NCI-H2196 treated with DMSO at 0.1 percent for 48 hours (cell line): ENCODE results near the gene FGFBP1.

ENCODE experiments used
- DNase-seq: peaks from one replicate; lab custom pipeline; 2025; ENCODE audit not compliant: unreplicated experiment; lab: John Stamatoyannopoulos, UW

The FGFBP1 gene

GRCh38 chr4:15913631-15913970 is 24.9 kb downstream of the FGFBP1 start:
- DNase-seq = no peak

- no peak for DNase-seq
These were observed 25.4 kb downstream of the FGFBP1 start for GRCh38 chr4:15912961-15913630.

GRCh38 chr4:15912236-15912635 is 26.3 kb downstream of the FGFBP1 start:
- DNase-seq = no peak

GRCh38 chr4:15910155-15910940 is 28.2 kb downstream of the FGFBP1 start:
- no peak for DNase-seq

- no peak for DNase-seq
These were observed 31.1 kb downstream of the FGFBP1 start for GRCh38 chr4:15907430-15907829.

- peak; percentile 31 for DNase-seq
These were observed 32.5 kb downstream of the FGFBP1 start for GRCh38 chr4:15906020-15906443.

- no peak for DNase-seq
These were observed 35.8 kb downstream of the FGFBP1 start for GRCh38 chr4:15902746-15903145.

- no peak for DNase-seq
These were observed 36.5 kb downstream of the FGFBP1 start for GRCh38 chr4:15901998-15902397.

GRCh38 chr4:15901007-15901406 is 37.5 kb downstream of the FGFBP1 start:
- DNase-seq = no peak

GRCh38 chr4:15899511-15899910 is 39.0 kb downstream of the FGFBP1 start:
- no peak for DNase-seq

GRCh38 chr4:15898902-15899301 is 39.6 kb downstream of the FGFBP1 start:
- no peak for DNase-seq

GRCh38 chr4:15897577-15897976 is 41.0 kb downstream of the FGFBP1 start:
- DNase-seq = no peak

- DNase-seq = no peak
These were observed 43.3 kb downstream of the FGFBP1 start for GRCh38 chr4:15894921-15895916.

- DNase-seq = no peak
These were observed 44.1 kb downstream of the FGFBP1 start for GRCh38 chr4:15894393-15894792.

GRCh38 chr4:15893962-15894361 is 44.6 kb downstream of the FGFBP1 start:
- DNase-seq = no peak

GRCh38 chr4:15891312-15891711 is 47.2 kb downstream of the FGFBP1 start:
- no peak for DNase-seq

GRCh38 chr4:15890246-15890829 is 48.2 kb downstream of the FGFBP1 start:
- DNase-seq = no peak

- no peak for DNase-seq
These were observed 50.0 kb downstream of the FGFBP1 start for GRCh38 chr4:15888515-15888914.
